ENCODE results near the gene WFDC1.

WFDC1 gene

DNA sequence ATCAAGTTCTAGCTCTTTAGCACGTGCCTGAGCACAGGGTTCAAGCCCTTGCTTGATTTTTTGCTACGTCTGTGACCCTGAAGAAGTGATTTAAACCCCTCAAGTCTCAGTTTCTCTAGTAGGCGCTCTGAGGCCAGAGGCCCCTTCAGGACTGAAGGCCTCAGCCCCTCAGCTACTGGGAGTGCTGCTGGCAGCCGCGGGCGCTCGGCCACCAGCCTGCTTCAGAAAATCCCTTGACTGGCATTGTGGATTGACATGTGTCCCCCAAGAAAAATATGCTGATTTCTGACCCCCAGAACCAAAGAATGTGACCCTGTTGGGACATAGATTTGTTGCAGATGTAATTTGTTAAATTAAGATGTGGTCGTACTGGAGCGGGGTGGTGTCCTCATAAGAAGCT lies 20.2 kb upstream of the WFDC1 start:
- no peak for DNase-seq

DNA sequence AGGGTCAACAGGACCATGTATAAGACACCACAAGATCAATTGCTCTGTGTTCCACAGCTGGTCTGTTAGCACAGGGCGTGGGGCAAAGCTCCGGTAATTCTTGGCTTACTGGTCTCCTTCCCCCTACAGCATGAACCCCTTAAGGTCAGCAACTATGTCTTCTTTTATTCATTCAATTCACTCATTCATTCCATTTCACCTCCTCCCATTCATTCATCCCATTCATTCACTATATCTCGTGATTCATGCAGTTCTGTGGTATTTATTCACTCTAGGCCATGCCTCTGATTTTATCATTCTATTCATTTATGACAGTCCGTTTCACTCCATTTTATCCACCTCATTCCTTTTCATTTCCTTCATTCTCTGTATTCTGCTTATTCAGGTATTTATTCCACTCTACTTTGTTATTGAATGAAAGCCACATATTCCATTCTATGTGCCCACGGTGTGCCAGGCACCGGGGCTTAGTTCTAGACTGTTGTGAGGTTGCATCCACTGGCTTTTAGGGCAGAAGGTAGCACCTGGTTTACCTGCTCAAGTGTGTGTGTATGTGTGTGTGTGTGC lies 19.0 kb upstream of the WFDC1 start:
- no peak for DNase-seq

DNA sequence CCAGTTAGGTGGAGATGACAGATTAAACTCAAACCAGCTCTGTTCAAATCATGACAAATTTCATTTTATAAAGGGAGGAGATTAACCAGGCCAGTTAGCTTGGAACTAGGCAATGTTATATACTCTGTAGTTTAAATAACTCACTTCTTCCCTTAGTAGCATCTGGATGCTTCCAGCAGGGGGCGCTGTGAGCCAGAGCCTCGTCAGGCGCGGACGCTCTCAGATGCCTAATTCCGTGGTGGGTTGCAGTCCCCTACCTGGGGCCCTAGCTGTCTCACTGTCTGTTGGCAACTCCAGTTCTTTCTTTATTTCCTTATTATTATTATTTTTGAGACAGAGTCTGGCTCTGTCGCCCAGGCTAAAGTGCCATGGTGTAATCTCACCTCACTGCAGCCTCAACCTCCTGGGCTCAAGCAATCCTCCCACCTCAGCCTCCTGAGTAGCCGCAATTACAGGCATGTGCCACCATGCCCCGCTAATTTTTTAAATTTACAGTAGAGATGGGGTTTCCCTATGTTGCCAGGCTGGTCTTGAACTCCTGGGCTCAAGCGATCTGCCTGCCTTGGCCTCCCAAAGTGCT lies 17.3 kb upstream of the WFDC1 start:
- peak; percentile 69 for DNase-seq

DNA sequence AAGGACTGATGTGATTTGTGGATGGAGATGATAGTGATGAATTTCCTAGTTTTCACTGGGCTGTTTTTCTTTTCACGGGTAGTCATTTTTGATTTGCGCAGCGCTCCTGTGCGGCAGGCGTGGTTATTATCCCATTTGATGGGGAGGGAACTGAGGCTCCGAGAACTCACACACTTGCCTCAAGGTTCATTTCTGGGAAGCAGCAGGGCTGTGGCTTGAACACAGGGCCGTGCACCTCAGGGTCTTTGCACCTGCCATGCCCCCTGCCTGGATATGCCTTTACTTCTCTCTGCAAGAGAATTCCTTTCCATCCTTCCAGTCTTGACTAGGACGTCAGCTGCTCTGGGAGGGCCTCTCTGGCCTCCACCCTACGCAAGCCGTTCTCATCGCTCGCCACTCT lies 16.3 kb upstream of the WFDC1 start:
- DNase-seq = no peak

DNA sequence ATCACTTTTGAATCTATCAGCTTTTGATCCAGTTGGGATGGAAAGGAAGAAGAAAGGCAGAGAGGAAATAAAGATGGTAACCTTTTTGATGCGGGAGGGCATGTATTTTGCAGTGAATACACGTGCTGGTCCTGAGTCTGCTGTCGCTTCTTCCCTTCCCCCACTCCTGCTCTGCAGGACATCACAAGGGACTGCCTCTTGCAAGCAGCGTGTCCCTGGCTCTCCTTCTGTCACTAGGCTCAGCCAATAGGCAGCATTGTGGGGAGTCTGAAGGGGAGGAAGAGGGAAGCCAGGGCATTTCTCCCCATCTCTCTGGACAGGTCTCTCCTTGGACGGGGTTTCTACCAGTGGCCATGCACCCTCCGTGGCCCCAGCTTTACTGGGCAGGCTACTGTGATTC lies 15.7 kb upstream of the WFDC1 start:
- DNase-seq = no peak

- DNase-seq = no peak
Observed at GRCh38 chr16:84279881-84280280, 14.8 kb upstream of the WFDC1 start.

GRCh38 chr16:84281074-84281473 lies 13.6 kb upstream of the WFDC1 start:
- no peak for DNase-seq

- no peak for DNase-seq
Observed at GRCh38 chr16:84282533-84282932, 12.1 kb upstream of the WFDC1 start.

DNA sequence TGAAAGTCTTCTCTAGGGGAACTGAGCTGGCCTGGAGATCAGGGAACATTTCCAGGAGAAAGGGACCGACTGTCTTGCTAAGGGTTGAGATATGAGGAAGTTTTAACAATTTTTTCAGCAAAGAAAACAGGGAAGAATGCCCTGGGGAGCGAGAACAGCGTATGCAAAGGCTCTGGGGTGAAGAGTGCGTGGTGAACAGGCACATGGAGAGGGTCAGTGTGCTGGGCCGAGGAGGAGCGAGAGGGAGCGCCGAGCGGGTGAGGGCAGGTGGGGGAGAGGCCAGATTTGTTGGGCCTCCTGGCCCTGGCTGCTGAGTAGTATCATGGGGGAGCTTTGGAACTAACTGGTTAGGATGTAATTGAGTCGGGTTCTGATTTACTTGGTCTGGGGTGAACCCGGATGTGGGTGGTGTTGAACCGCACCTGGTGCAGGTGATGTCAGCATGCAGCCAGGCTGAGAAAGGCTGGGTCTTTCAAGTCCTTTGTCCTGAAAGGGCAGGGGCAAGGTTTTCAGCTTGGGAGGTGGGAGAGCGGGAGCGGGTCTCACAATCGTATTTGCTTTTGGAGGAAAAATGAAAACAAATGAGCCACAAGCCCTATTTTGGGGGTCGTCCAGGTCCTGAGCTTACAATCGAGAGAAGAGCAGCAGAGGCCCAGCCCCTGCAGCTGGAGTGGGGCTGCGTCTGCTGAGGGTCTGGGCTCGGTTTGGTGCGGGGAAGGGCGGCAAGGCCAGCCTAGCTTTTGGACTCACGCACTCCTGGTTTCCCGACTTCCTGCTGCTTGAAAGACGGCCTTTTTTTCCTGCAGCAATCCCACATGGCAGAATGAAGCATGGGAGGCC lies 11.1 kb upstream of the WFDC1 start:
- DNase-seq = no peak

DNA sequence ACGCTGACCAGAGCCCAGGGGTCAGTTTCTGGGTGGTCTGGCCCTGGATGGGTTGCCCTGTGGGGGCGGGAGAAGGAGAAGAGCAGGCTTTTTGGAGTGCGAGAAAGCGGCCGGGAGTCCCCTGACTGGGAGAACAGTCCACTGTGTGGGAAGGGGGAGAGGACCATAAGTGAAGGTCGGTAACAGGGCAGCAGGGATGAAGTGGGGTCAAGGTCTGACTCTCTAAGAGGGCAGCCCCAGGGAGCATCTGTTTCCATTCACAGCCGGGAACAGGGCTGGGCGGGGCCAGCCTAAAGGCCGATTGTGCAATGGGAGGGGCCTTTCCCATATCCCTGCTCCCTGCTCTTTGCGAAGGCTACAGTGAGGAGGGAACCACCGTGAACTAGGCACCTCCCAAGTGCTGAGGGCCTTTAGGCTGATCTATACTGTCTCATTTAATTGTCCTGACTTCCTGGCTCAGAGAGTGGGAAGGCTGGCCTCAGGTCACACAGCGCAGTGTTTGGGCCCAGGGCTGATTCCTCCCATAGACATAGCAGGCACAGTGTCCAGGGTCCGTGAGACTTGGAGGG lies 10.4 kb upstream of the WFDC1 start:
- no peak for DNase-seq

DNA sequence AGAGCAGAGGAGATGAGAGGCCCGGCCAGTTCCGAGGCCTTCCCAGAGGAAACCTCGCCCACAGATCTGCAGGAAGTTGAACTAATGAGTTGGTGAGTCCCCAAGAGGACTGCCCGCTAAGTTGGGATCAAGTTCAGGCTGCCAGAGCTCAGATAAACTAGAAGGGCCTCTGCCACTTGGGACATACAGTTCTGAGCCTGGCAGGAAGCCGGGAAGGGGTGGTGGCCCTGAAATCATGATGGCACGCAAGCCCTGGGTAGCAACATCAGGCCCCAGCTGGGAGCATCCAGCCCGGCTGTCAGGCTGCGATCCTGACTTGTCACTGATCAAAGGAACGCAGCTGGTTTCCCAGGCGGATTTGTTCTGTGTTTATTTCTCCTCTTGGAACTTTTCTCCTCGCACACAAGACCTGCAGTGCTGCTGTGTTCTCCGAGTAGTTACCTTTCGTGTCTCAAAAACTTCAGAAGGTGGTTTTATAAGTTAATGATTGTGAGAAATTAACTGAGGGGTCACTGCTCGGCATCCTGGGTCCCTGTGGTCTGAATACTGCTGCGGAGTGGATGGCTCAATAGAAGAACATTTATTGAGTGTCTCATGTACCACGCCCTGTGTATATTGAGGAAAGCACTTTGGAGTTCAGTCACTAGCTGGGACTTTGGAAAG lies 8.0 kb upstream of the WFDC1 start:
- DNase-seq = no peak

DNA sequence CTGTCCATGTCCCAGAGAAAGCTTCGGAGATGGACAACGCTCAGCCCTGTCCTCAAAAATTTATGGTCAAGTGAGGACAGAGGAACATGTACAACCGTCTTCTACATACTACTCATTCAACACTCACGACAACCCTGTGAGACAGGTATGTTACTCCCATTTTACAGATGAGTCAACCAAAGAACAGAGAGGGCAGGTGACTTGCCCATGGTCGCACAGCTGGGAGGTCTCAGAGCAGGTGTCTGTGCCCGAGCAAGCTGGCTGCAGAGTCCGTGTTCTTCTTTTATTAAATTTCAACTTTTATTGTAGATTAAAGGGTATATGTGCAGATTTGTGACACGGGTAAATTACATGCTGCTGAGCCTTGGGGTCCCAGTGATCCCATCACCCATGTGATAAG lies 5.8 kb upstream of the WFDC1 start:
- no peak for DNase-seq

DNA sequence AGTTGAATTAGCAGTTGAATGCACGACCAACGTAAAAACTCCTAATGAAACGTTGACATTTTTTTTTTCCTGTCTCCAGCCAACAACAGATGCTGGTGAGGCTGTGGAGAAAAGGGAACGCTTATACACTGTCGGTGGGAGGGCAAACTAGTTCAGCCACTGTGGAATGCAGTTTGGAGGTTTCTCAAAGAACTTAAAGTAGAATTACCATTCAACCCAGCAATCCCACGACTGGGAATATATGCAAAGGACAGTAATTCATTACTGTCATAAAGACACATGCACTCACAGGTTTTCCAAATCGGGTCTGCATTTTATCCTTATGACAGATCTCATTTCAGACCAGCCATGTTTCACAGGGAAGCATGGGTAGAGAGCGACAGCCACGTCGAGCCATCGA lies 3.5 kb upstream of the WFDC1 start:
- DNase-seq = no peak

- no peak for DNase-seq
Observed at GRCh38 chr16:84292011-84292410, 2.7 kb upstream of the WFDC1 start.

DNA sequence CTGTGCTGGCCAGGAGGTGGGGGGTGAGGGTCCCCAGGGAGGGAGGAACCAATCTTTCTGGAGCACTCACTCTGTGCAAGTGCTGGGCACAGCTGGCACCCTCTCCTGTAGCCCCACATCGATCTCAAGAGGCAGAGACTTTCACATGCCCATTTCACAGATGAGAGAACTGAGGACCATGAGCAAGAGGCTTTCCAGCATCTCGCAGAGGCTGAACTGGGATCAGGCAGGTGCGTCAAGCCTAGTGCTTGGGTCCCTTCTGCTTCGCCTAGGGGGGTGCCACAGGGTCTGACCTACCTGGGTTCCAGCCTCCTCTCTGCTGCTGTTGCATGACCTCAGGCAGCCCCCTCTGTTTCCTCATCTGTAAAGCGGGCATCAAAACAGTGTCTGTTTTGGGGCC lies 1.3 kb upstream of the WFDC1 start:
- no peak for DNase-seq

DNA sequence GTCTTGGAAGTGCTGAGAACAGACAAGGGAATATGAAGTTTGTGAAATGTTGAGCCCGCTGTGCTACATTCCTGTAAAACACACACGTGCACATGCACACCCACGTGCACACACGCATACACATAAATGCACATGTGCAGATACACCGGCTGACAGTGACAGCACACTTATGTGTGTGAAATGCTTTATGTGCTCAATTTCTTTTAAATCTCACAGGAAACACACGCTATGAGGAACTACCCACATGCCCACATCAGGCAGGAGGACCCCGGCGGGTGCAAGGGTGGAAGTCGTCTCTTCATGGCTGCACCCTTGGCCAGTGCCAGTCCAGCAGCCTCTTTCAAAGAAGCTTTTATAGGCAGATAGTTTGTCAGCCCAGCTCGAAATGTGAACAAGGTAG lies 561 bp upstream of the WFDC1 start:
- no peak for DNase-seq

GRCh38 chr16:84295203-84295860 lies 654 bp downstream of the WFDC1 start:
- no peak for DNase-seq

DNA sequence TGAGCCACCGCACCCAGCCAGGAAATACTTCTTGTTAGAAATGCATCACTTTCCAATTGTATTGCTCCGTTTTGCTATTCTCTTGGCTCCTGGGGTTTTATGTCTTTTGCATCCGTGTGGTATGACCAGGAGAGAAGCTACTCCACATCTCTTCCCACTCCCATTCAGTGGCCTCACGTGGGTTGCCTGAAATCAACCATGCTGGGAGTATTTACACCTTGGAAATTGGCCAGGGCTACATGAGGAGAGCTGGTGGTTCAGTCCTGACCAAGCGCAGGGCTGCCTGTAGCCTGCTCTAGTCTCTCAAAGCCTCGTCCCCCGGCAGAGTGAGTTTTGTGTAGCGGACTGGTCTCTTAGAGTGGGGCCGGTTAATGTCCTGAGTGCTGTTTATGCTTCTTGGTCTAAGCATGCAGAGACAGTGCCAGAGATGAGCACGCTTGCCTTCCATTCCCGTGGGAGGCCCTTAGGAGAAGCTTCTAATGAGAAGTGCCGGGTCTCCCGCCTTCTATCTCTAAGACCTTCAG lies 3.8 kb downstream of the WFDC1 start:
- no peak for DNase-seq

DNA sequence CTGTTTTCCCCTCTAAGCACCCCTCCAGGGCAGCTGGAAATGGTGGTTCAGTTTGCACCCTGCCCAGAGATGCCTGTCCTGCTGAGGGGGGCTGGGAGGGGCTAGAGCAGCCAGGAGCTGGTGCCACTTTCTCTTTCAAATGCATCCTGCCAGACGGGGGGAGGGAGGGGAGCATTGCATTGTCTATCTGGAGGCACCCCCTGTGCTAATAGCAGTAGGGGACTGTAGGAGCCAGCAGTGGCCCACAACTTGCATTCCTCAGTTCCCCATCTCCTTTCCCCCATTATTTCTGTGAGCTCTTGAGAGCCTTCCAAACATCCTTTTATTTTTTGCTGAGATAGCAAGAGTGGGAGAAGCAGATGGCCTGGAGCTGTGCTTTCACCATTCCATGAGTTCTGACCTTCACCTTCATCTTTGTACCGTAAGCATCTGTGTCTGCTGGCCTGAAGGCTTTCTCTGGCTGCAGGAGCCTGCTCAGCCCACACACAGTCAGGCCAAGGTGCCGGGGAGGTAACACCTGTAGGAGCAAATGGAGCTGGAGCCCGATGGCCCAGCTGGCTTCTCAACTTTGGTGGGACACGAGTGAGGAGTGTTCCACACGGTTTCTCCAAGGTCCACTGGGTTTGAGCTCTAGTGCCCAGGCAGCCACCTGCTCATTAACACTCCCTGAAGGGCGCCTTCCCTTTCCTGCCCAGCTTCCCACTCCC lies 5.2 kb downstream of the WFDC1 start:
- DNase-seq = no peak

DNA sequence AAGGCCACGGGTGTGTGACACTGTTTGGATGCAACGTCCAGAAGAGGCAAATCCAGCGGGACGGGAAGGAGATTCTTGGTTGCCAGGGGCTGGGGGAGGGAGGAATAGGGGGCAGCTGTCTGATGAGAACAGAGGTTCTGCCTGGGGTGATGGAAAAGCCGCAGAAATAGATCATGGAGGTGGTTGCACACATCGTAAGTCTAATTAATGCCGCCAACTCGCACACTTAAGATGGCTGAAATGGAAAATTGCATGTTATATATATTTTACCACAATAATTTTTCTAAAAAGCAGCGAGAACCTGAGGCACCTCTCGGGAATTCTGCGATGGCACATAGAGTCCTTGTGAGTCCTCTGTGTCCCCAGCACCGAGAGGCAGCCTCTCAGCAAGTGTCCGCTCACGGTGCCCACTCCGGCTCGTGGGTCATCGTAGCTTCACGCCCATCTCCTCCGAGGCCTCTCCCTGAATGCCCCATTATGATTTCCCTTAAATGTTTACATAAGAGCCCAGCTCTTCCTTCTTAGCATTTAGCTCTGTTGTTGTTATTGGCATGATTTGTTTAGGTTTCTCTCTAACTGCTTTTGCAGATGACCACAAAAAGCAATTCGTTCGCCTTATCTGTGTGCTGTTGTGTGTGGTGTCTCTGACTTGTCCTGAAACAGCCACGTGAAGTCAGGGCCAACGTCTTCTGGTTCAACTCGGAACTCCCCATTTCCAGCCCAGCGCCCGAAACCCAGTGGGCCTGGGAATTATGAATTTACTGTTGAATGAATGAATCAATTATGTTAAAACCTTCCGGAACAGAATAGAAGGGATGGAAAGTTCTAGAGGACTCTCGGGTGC lies 7.7 kb downstream of the WFDC1 start:
- no peak for DNase-seq

DNA sequence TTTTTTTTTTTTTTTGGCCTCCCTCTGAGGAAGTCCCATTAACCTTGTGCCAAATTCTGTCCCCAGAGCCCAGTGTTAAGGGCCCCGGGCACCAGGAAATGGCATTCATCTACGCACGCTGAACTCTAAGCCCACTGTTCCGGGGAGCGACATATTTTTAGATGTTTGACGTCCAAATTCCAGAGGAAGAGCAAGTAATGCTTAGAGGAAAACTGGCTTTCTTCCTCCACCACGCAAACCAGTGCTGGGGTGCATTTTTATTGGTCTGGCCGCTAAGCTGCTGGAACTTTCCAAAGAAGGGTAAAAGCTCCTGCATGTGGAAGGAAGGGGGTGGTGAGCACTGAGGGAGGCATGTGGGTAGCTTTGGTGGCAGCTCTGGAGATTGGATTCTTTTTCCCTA lies 8.3 kb downstream of the WFDC1 start:
- no peak for DNase-seq
